ENCODE measurements around the gene PTPRN2. TPM values are rescaled to one million over a fixed set of nuclear protein-coding genes. Genes with fewer than 3 reads are reported as not detected.

PTPRN2 gene
- total RNA-seq, 1 donor from 2014 or later = 1.8 TPM

GRCh38 chr7:158315881-158316280, 271.7 kb downstream of the PTPRN2 start:
- POLR2A ChIA-PET = no interaction called here
- CTCF ChIA-PET = no interaction called here
- Mint-ChIP-seq H3K36me3 (ENCODE audit: low read depth) (no peaks in the 10 kb centered on the region), H3K27me3 (no peaks in the 10 kb centered on the region), H3K4me1 (no peaks in the 10 kb centered on the region), H3K4me3 (no peak overlapping the region), H3K27ac (no peak overlapping the region), H3K9me3 (peaks cover 7% of the 10 kb centered on the region)
- DNase-seq (no peak), ATAC-seq (ENCODE audit: low read depth) (no peak)
- TF ChIP-seq, protein P1, sequence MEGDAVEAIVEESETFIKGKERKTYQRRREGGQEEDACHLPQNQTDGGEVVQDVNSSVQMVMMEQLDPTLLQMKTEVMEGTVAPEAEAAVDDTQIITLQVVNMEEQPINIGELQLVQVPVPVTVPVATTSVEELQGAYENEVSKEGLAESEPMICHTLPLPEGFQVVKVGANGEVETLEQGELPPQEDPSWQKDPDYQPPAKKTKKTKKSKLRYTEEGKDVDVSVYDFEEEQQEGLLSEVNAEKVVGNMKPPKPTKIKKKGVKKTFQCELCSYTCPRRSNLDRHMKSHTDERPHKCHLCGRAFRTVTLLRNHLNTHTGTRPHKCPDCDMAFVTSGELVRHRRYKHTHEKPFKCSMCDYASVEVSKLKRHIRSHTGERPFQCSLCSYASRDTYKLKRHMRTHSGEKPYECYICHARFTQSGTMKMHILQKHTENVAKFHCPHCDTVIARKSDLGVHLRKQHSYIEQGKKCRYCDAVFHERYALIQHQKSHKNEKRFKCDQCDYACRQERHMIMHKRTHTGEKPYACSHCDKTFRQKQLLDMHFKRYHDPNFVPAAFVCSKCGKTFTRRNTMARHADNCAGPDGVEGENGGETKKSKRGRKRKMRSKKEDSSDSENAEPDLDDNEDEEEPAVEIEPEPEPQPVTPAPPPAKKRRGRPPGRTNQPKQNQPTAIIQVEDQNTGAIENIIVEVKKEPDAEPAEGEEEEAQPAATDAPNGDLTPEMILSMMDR (IDR thresholded peaks at IDR 0.05) = no peak
- intact Hi-C loops (cut with micrococcal nuclease) = no loop called here

DNA sequence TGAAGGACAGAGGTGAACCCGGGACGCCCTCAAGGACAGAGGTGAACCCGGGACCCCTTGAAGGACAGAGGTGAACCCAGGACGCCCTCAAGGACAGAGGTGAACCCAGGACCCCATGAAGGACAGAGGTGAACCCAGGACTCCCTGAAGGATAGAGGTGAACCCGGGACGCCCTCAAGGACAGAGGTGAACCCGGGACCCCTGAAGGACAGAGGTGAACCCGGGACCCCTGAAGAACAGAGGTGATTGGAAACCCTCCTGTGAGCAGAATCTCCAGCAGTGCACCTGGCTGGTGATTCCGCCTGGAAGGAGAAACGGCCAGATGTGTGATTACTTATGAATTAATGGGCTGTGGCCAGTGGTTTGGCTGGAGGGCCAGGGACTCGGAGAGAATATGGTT, 272.3 kb downstream of the PTPRN2 start:
- POLR2A ChIA-PET = no interaction called here
- Mint-ChIP-seq H3K36me3 (ENCODE audit: low read depth) (no peaks in the 10 kb centered on the region), H3K27ac (no peak overlapping the region), H3K4me1 (no peaks in the 10 kb centered on the region), H3K4me3 (no peak overlapping the region), H3K27me3 (no peaks in the 10 kb centered on the region), H3K9me3 (peaks cover 7% of the 10 kb centered on the region)
- no peak for ATAC-seq (ENCODE audit: low read depth)
- CTCF ChIA-PET = no interaction called here
- TF ChIP-seq, protein P1 (IDR thresholded peaks at IDR 0.05) = no peak
- DNase-seq = no peak
- intact Hi-C loops (cut with micrococcal nuclease) = no loop called here

- H3K4me3 Mint-ChIP-seq = no peak overlapping the region
- H3K4me1 Mint-ChIP-seq = no peaks in the 10 kb centered on the region
- no peaks in the 10 kb centered on the region for H3K27me3 Mint-ChIP-seq
- TF ChIP-seq, protein P1 (IDR thresholded peaks at IDR 0.05) = no peak
- ChIA-PET POLR2A (no interaction called here), CTCF (no interaction called here)
- intact Hi-C loops (cut with micrococcal nuclease) = no loop called here
- no peak overlapping the region for H3K27ac Mint-ChIP-seq
- peaks cover 11% of the 10 kb centered on the region for H3K9me3 Mint-ChIP-seq
- DNase-seq (no peak), ATAC-seq (ENCODE audit: low read depth) (no peak)
- H3K36me3 Mint-ChIP-seq (ENCODE audit: low read depth) = no peaks in the 10 kb centered on the region
These were observed 273.2 kb downstream of the PTPRN2 start for GRCh38 chr7:158314394-158314793.

DNA sequence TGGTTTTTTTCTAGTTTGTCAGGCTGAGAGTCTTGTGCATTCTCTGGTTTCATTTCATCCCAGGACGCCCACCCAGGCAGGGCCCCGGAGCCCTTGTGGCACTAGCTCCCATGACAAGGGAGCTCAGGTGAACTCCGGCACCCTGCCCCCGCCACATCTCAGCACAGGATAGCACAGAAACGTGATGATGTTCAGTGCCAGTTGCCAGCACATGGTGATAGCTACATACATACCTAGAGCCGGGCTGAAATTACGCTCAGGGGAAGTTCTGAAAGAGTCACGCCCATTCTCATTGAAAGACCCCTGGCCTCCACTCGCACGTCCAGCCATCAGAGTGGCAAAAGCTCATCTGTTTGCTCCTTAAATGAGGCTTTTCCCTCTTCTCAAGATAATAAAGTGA, 273.7 kb downstream of the PTPRN2 start:
- no peak for ATAC-seq (ENCODE audit: low read depth)
- TF ChIP-seq, protein P1 (IDR thresholded peaks at IDR 0.05) = no peak
- Mint-ChIP-seq H3K27me3 (no peaks in the 10 kb centered on the region), H3K27ac (no peak overlapping the region), H3K4me3 (no peak overlapping the region), H3K4me1 (no peaks in the 10 kb centered on the region), H3K9me3 (peaks cover 11% of the 10 kb centered on the region), H3K36me3 (ENCODE audit: low read depth) (no peaks in the 10 kb centered on the region)
- CTCF ChIA-PET = no interaction called here
- no peak for DNase-seq
- POLR2A ChIA-PET = no interaction called here
- intact Hi-C loops (cut with micrococcal nuclease) = no loop called here

- no peaks in the 10 kb centered on the region for H3K36me3 Mint-ChIP-seq (ENCODE audit: low read depth)
- no peak for ATAC-seq (ENCODE audit: low read depth)
- H3K4me3 Mint-ChIP-seq = no peak overlapping the region
- no peak overlapping the region for H3K27ac Mint-ChIP-seq
- no peak for DNase-seq
- peaks cover 13% of the 10 kb centered on the region for H3K9me3 Mint-ChIP-seq
- no peaks in the 10 kb centered on the region for H3K4me1 Mint-ChIP-seq
- H3K27me3 Mint-ChIP-seq = no peaks in the 10 kb centered on the region
- TF ChIP-seq, protein P1 (IDR thresholded peaks at IDR 0.05) = no peak
- intact Hi-C loops (cut with micrococcal nuclease) = no loop called here
- ChIA-PET POLR2A (no interaction called here), CTCF (no interaction called here)
These were observed 274.8 kb downstream of the PTPRN2 start for GRCh38 chr7:158312789-158313188.
